Measurements from ENCODE around the gene PGBD2. TPM values are rescaled to one million over a fixed set of nuclear protein-coding genes. Genes with fewer than 3 reads are reported as not detected.

Gene PGBD2
- total RNA-seq, 3 donors from 2014 or later = 2.9 to 16.8 (median 11.1) TPM

DNA sequence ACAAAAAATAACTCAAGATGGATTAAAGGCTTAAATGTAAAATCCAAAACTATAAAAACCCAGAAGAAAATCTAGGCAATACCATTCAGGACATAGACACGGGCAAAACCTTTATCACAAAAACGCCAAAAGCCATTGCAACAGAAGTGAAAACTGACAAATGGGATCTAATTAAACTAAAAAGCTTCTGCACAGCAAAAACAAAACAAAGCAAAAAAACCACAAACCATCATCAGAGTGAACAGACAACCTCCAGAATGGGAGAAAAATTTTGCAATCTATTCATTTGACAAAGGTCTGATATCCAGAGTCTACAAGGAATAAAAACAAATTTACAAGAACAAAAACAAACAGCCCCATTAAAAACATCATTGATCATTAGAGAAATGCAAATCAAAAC, 4.5 kb upstream of the PGBD2 start:
- Histone ChIP-seq H3K9me3 (no peaks in the 10 kb centered on the region), H3K4me3 (no peak overlapping the region), H3K27ac (no peak overlapping the region), H3K27me3 (peaks cover 0 to 5% of the 10 kb centered on the region in 2 donors), H3K4me1 (no peaks in the 10 kb centered on the region), H3K36me3 (no peaks in the 10 kb centered on the region)
- TF ChIP-seq POLR2A (IDR thresholded peaks at IDR 0.05) (no peak), POLR2AphosphoS5 (IDR thresholded peaks at IDR 0.05) (no peak)
- TF ChIP-seq, protein P1, sequence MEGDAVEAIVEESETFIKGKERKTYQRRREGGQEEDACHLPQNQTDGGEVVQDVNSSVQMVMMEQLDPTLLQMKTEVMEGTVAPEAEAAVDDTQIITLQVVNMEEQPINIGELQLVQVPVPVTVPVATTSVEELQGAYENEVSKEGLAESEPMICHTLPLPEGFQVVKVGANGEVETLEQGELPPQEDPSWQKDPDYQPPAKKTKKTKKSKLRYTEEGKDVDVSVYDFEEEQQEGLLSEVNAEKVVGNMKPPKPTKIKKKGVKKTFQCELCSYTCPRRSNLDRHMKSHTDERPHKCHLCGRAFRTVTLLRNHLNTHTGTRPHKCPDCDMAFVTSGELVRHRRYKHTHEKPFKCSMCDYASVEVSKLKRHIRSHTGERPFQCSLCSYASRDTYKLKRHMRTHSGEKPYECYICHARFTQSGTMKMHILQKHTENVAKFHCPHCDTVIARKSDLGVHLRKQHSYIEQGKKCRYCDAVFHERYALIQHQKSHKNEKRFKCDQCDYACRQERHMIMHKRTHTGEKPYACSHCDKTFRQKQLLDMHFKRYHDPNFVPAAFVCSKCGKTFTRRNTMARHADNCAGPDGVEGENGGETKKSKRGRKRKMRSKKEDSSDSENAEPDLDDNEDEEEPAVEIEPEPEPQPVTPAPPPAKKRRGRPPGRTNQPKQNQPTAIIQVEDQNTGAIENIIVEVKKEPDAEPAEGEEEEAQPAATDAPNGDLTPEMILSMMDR (IDR thresholded peaks at IDR 0.05) = no peak
- intact Hi-C loops (cut with DNase I; ENCODE audit: low total_unique reads) = no loop called here
- DNase-seq (ENCODE audit: low spot score in 2 of 2) = no peak

DNA sequence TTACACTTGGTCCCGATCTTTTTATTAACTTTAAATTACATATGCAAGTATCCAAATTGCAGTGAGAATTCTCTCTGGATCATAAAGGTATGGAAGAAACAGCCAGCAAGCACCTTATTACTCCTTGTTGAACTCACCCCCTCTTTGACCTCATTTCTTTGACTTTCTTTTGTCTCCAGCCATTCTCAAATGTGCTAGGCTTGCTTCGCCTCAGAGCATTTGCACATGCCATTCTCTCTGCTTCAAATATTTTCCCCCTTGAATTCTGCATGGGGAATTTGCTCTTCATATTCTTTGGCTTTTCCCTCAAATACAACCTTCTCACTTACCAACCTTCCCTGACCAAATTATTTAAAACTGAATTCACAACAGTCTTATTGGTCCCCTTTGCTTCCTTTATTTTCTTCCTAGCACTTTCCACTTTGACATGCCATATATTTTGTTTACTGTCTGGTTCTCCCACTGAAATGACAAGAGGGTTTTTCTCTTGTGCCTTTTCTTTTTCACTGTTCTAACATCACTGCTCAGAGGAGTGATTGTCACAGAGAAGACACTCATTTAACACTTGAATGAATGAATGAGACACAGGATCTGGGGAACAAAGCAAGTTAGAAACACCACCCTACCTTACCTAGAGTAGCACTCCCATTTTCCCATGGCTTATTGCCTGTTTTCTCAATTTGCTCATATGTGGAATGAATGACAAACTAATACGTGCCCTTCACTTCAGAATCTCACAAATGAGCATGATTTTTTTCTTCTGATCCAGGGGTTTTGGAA, 1.4 kb upstream of the PGBD2 start:
- H3K27ac ChIP-seq = no peak overlapping the region
- TF ChIP-seq POLR2A (IDR thresholded peaks at IDR 0.05) = no peak
- TF ChIP-seq POLR2AphosphoS5 (IDR thresholded peaks at IDR 0.05) = no peak
- TF ChIP-seq, protein P1 (IDR thresholded peaks at IDR 0.05) = no peak
- DNase-seq (ENCODE audit: low spot score in 2 of 2) = no peak

DNA sequence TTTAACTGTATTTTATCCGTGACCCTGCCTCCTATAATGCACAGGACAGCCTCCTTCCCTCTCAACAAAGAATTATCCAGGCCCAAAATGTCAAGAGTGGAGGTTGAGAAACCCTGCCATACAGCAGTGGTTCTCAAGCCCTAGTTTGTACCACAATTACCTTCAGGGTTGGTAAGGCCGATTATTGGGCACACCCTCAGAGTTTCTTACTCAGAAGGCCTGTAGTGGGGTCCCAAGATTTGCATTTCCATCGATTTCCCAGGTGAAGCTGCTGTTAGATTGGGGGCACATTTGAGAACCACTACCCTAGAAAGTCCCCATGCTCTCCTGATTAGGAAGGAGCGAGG, 400 bp upstream of the PGBD2 start:
- peak overlapping the region; percentile 57 to 76 (median 66) for H3K4me3 ChIP-seq
- no peak for DNase-seq (ENCODE audit: low spot score in 2 of 2)
- no peak for TF ChIP-seq POLR2A (IDR thresholded peaks at IDR 0.05)
- no peak for TF ChIP-seq POLR2AphosphoS5 (IDR thresholded peaks at IDR 0.05)
- TF ChIP-seq, protein P1 (IDR thresholded peaks at IDR 0.05) = no peak
- H3K9me3 ChIP-seq = no peaks in the 10 kb centered on the region
- peaks cover 0 to 6% of the 10 kb centered on the region in 2 donors for H3K4me1 ChIP-seq
- H3K27me3 ChIP-seq = no peaks in the 10 kb centered on the region
- H3K27ac ChIP-seq = peak overlapping the region; percentile 90 to 94
- no peaks in the 10 kb centered on the region for H3K36me3 ChIP-seq
- intact Hi-C loops (cut with DNase I; ENCODE audit: low total_unique reads) = no loop called here

More for the DNA sequence above, 1.4 kb upstream of the PGBD2 start:
- H3K27me3 ChIP-seq = no peaks in the 10 kb centered on the region
- no peaks in the 10 kb centered on the region for H3K36me3 ChIP-seq
- H3K4me1 ChIP-seq = peaks cover 0 to 6% of the 10 kb centered on the region in 2 donors
- no peak overlapping the region for H3K4me3 ChIP-seq
- intact Hi-C loops (cut with DNase I; ENCODE audit: low total_unique reads) = no loop called here
- no peaks in the 10 kb centered on the region for H3K9me3 ChIP-seq

DNA sequence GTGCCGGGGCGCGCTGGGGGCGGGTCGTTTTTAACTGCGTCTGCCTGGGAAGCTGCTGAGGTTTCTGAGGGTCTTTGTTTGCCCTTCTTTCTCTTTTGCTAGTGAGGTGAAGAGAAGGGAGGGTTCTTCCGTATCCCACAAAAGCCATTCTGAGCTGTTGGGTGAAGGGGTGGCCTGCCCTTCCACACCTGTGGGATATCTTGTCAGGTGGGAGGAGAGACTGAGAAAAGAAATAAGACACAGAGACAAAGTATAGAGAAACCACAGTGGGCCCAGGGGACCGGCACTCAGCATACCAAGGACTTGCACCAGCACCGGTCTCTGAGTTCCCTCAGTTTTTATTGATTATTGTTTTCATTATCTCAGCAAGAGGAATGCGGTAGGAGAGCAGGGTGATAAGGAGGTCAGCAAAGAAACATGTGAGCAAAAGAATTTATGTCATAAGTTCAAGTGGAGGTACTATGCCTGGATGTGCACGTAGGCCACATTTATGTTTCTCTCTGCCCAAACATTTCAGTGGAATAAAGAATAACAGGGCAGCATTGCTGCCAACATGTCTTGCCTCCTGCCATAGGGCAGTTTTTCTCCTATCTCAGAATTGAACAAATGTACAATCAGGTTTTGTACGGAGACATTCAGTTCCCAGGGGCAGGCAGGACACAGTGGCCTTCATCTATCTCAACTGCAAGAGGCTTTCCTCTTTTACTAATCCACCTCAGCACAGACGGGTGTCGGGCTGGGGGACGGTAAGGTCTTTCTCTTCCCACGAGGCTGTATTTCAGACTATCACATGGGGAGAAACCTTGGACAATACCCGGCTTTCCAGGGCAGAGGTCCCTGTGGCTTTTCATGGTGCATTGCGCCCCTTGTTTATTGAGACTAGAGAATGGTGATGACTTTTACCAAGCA, 972 bp downstream of the PGBD2 start:
- peak overlapping the region; percentile 90 to 94 for H3K27ac ChIP-seq
- H3K36me3 ChIP-seq = no peaks in the 10 kb centered on the region
- peaks cover 0 to 6% of the 10 kb centered on the region in 2 donors for H3K4me1 ChIP-seq
- TF ChIP-seq POLR2AphosphoS5 (IDR thresholded peaks at IDR 0.05) = no peak
- TF ChIP-seq, protein P1 (IDR thresholded peaks at IDR 0.05) = no peak
- no peak for TF ChIP-seq POLR2A (IDR thresholded peaks at IDR 0.05)
- intact Hi-C loops (cut with DNase I; ENCODE audit: low total_unique reads) = no loop called here
- H3K4me3 ChIP-seq = peak overlapping the region; percentile 57 to 76 (median 66)
- H3K27me3 ChIP-seq = no peaks in the 10 kb centered on the region
- no peaks in the 10 kb centered on the region for H3K9me3 ChIP-seq
- no peak for DNase-seq (ENCODE audit: low spot score in 2 of 2)

DNA sequence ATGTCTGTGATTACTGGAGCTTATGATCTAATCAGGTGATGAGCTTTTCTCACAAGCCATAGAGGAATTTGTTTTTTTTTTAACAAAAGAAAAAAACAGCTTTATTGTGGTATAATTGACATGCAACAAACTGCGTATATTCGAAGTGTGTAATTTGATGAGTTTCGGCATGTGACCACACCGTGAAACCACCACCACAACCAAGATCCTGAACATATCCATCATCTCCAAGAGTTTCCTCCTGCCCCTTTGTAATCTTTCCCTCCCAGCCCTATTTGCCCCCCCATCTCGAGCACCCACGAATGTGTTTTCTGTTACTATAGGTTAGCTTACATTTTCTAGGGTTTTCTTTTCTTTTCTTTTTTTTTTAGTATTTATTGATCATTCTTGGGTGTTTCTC, 4.7 kb downstream of the PGBD2 start:
- intact Hi-C loops (cut with DNase I; ENCODE audit: low total_unique reads) = no loop called here
- TF ChIP-seq POLR2A (IDR thresholded peaks at IDR 0.05) = no peak
- TF ChIP-seq, protein P1 (IDR thresholded peaks at IDR 0.05) = no peak
- DNase-seq (ENCODE audit: low spot score in 2 of 2) = no peak
- Histone ChIP-seq H3K9me3 (no peaks in the 10 kb centered on the region), H3K27me3 (no peaks in the 10 kb centered on the region), H3K36me3 (no peaks in the 10 kb centered on the region), H3K27ac (no peak overlapping the region), H3K4me3 (no peak overlapping the region), H3K4me1 (peaks cover 0 to 6% of the 10 kb centered on the region in 2 donors)

Measured in breast epithelium (tissue), 4 donors.